Suprapubic skin (tissue), 3 donors: ENCODE results near the gene CLDN14.

Experiments
- POLR2AphosphoS5 ChIP-seq, 3 donors: sonication (generic); formaldehyde crosslinking; IDR thresholded peaks; one replicate each; pipeline ENCODE4 v1.6.1; 2017; ENCODE audit warnings: antibody characterized with exemption in 3 of 3
- TF ChIP-seq, protein P1 (sequence below), 2 donors: fragments of 200-600 bp in 1 of 2; fragments of 450-650 bp in 1 of 2; sonication (generic) in 1 of 2; IDR thresholded peaks; one replicate each; pipeline ENCODE4 v1.5.1; 2016 to 2019; ENCODE audit warnings: antibody characterized with exemption in 2 of 2, mild to moderate bottlenecking in 1 of 2, moderate library complexity in 1 of 2

GRCh38 chr21:36477001-36477400 lies 2.9 kb downstream of the CLDN14 start:
- TF ChIP-seq, protein P1, sequence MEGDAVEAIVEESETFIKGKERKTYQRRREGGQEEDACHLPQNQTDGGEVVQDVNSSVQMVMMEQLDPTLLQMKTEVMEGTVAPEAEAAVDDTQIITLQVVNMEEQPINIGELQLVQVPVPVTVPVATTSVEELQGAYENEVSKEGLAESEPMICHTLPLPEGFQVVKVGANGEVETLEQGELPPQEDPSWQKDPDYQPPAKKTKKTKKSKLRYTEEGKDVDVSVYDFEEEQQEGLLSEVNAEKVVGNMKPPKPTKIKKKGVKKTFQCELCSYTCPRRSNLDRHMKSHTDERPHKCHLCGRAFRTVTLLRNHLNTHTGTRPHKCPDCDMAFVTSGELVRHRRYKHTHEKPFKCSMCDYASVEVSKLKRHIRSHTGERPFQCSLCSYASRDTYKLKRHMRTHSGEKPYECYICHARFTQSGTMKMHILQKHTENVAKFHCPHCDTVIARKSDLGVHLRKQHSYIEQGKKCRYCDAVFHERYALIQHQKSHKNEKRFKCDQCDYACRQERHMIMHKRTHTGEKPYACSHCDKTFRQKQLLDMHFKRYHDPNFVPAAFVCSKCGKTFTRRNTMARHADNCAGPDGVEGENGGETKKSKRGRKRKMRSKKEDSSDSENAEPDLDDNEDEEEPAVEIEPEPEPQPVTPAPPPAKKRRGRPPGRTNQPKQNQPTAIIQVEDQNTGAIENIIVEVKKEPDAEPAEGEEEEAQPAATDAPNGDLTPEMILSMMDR (IDR thresholded peaks at IDR 0.05): no peak
- TF ChIP-seq POLR2AphosphoS5 (IDR thresholded peaks at IDR 0.05): no peak
